Lung (tissue), 12 donors: ENCODE results near the gene SPIRE1. TPM values are rescaled to one million over a fixed set of nuclear protein-coding genes. Genes with fewer than 3 reads are reported as not detected.

Experiments
- ATAC-seq: fragments of 200-7000 bp; cut with Tn5 transposase; one replicate; pipeline ENCODE4 v1.9.1; 2020; ENCODE audit warnings: moderate number of reproducible peaks; ENCODE audit not compliant: insufficient read depth, low FRiP score
- DNase-seq, 3 donors: peaks; one replicate each; pipeline ENCODE4 v3.0.0-alpha.2; 2013 to 2017
- H3K27ac ChIP-seq, 2 donors: one replicate each; pipeline ENCODE4 v1.5.1; 2013; ENCODE audit warnings: mild to moderate bottlenecking in 2 of 2, moderate library complexity in 2 of 2, control low read depth in 1 of 2, inconsistent platforms in 1 of 2, low read depth in 1 of 2, low read length in 1 of 2
- H3K27me3 ChIP-seq, 3 donors: one replicate each; pipeline ENCODE4 v1.5.1; 2013; ENCODE audit warnings: low read length in 2 of 3; ENCODE audit not compliant: control insufficient read depth in 3 of 3, insufficient read depth in 3 of 3
- H3K36me3 ChIP-seq, 4 donors: one replicate each; pipeline ENCODE4 v1.5.1; 2013; ENCODE audit warnings: low read length in 4 of 4, mild to moderate bottlenecking in 1 of 4, moderate library complexity in 1 of 4; ENCODE audit not compliant: control insufficient read depth in 4 of 4, insufficient read depth in 4 of 4
- H3K4me1 ChIP-seq, 5 donors: one replicate each; pipeline ENCODE4 v1.5.1; 2013; ENCODE audit warnings: low read length in 5 of 5, mild to moderate bottlenecking in 2 of 5, moderate library complexity in 1 of 5; ENCODE audit not compliant: control insufficient read depth in 5 of 5, insufficient read depth in 5 of 5
- H3K4me3 ChIP-seq: one replicate; pipeline ENCODE4 v1.5.1; 2013; ENCODE audit warnings: mild to moderate bottlenecking, control low read depth, moderate library complexity
- H3K9ac ChIP-seq, 2 donors: one replicate each; pipeline ENCODE4 v1.5.1; 2013; ENCODE audit warnings: low read length in 2 of 2, control low read depth in 1 of 2; ENCODE audit not compliant: insufficient read depth in 1 of 2
- H3K9me3 ChIP-seq, 4 donors: one replicate each; pipeline ENCODE4 v1.5.1; 2013; ENCODE audit warnings: low read length in 3 of 4, mild to moderate bottlenecking in 1 of 4, moderate library complexity in 1 of 4; ENCODE audit not compliant: control insufficient read depth in 4 of 4, insufficient read depth in 3 of 4
- WGBS, 2 donors: extraction: QIAGEN DNeasy Blood & Tissue Kit; methylation state at CpG; one replicate each; pipeline ENCODE4 v1.1.7; 2013; 5-methylcytosine and 5-hydroxymethylcytosine counted together
- polyA plus RNA-seq, 2 donors: library from polyadenylated mRNA; stranded (reverse); fragments of 200-250 nt; gene quantifications; one replicate each; pipeline ENCODE4 v1.2.1, GENCODE V29; 2013
- total RNA-seq, 2 donors: library from RNA; depleted of rRNA in 1 of 2; stranded (reverse); fragments of >200 nt in 1 of 2; gene quantifications; one replicate each; pipeline ENCODE4 v1.2.1, GENCODE V29; 2014 to 2021
- TF ChIP-seq, protein P1 (sequence below): IDR thresholded peaks from 2 replicates; pipeline ENCODE4 v1.5.1; 2012; ENCODE audit warnings: mild to moderate bottlenecking; ENCODE audit errors: control extremely low read depth, extremely low read depth
- donor health status: control.
- donor health status: control.
- donor health status: Bipolar disorder and iron deficiency.
- donor health status: healthy.
- donor health status: DM: yes; HTN: yes; CAD: no.

SPIRE1 gene
- total and polyA plus RNA-seq, 4 donors = 8.7 to 34.0 (median 14.8) TPM

DNA sequence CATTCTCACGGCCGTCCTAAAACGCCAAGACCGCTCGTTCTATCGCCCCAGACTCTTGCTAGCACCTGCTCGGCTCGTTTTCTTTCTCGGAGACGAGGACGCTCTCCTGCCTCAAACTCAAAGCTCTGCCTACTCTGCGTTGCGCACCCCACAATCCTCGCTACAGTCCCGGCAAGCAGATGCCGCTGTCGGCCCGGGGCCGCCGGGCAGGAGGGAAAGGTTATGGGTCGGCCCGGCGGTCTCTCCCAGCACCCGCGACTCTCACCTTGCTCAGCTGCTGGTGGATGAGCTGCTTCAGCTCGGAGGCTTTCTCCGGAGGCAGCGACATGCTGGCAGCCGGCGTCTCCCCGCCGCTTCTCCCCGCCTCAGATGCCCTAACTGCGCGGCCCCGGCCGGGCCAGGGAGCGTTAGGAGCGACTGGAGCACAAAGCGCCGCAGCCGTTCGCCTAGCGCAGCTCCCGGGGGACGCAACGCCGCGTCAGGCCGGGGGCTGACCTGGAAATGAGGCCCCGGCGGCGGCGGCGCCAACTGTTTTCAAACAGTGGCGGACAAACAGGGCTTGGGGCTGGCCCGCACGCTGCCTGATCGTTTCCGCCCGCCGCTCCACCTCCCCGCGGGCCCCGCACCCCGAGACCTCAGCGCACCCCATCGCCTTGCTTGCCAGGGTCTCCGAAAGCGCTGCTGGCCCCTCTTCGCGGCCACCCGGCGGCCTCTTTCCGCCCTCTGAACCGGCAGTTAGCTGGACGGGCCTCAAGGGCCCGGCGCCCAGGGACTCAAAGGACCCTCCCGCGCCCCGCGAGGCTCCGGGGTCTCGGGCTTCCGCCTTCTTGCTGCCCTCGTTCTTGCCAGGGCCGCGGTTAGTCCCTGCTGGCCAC lies 44.6 kb upstream of the SPIRE1 start, which contains the start of the genes CEP76 and PSMG2:
CEP76 (minus strand) TSS at position 503 of the 875 bp plus-strand sequence; CDS start at position 328, 175 bp downstream.
PSMG2 (plus strand) TSS at position 822 of the 875 bp plus-strand sequence. CDS start 66 bp downstream, outside the sequence.
- 0% methylated on average over 74 to 89 of the region's 89 CpGs for WGBS, 2 donors
- ATAC-seq (peak; percentile 95), DNase-seq (peak; percentile 93)
- peaks cover 1 to 8% (median 7%) of the 10 kb centered on the region in 4 donors for H3K36me3 ChIP-seq
- TF ChIP-seq, protein P1, sequence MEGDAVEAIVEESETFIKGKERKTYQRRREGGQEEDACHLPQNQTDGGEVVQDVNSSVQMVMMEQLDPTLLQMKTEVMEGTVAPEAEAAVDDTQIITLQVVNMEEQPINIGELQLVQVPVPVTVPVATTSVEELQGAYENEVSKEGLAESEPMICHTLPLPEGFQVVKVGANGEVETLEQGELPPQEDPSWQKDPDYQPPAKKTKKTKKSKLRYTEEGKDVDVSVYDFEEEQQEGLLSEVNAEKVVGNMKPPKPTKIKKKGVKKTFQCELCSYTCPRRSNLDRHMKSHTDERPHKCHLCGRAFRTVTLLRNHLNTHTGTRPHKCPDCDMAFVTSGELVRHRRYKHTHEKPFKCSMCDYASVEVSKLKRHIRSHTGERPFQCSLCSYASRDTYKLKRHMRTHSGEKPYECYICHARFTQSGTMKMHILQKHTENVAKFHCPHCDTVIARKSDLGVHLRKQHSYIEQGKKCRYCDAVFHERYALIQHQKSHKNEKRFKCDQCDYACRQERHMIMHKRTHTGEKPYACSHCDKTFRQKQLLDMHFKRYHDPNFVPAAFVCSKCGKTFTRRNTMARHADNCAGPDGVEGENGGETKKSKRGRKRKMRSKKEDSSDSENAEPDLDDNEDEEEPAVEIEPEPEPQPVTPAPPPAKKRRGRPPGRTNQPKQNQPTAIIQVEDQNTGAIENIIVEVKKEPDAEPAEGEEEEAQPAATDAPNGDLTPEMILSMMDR = no peak
- peak within 1 kb of the TSS; percentile 96 to 100 for H3K27ac ChIP-seq
- no peaks in the 10 kb centered on the region for H3K27me3 ChIP-seq
- H3K9ac ChIP-seq = peak within 1 kb of the TSS; percentile 84 to 96
- no peaks in the 10 kb centered on the region for H3K9me3 ChIP-seq
- peak within 1 kb of the TSS; percentile 93 for H3K4me3 ChIP-seq
- H3K4me1 ChIP-seq = peaks cover 0 to 24% (median 10%) of the 10 kb centered on the region in 5 donors

DNA sequence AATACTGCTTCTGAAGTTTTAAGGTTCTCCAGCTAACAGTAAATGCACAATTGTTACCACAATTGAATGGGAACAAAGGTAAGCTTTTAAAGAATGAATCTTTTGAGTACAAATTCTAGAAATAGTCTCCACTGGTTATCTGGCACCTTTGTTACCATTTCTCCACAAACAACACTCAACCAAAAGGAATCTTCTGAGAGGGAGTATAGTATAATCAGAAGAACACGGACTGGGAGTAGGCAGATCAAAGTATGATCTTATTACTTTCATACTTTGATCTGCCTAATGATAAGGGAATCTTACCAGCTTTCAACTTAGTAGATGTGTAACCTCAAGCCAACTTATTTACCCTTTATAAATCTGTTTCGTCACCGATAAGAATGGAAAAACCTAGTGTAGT lies 43.3 kb upstream of the SPIRE1 start:
- ATAC-seq (no peak), DNase-seq (no peak)
- WGBS, 2 donors = 77 to 88% methylated on average over 3 of the region's 3 CpGs
- TF ChIP-seq, protein P1 = no peak
- peak overlapping the region in 1 of 2 donors; percentile 32 for H3K9ac ChIP-seq
- H3K9me3 ChIP-seq = no peaks in the 10 kb centered on the region
- no peak overlapping the region for H3K4me3 ChIP-seq
- peaks cover 0 to 9% (median 5%) of the 10 kb centered on the region in 4 donors for H3K36me3 ChIP-seq
- H3K27ac ChIP-seq = no peak overlapping the region
- no peaks in the 10 kb centered on the region for H3K27me3 ChIP-seq
- peaks cover 0 to 24% (median 10%) of the 10 kb centered on the region in 5 donors for H3K4me1 ChIP-seq

DNA sequence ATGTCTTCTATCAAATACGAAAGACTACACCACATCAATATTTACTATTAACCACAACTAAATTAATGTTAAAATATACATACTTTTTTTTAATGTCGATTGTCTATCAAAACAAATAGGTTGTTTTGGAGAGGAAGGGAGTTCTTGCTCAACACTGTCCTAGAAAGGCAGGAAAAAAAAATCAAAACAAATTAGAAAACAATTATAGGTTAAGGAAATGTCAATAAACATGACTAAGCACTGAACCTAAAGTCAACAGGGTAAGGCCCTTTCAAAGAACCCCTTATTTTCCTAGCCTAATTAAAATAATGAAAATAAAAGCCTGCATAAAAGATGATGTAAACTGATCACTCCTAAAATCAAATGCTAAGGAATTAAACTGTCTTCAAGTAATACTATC lies 41.8 kb upstream of the SPIRE1 start:
- ATAC-seq = no peak

More for the DNA sequence above, 41.8 kb upstream of the SPIRE1 start:
- H3K27ac ChIP-seq = no peak overlapping the region
- no peak overlapping the region for H3K4me3 ChIP-seq
- H3K27me3 ChIP-seq = no peaks in the 10 kb centered on the region
- H3K9me3 ChIP-seq = no peaks in the 10 kb centered on the region
- H3K4me1 ChIP-seq = peaks cover 0 to 24% (median 10%) of the 10 kb centered on the region in 5 donors
- TF ChIP-seq, protein P1 = no peak
- no peak for DNase-seq
- H3K9ac ChIP-seq = no peak overlapping the region
- peaks cover 0 to 9% (median 5%) of the 10 kb centered on the region in 4 donors for H3K36me3 ChIP-seq
- WGBS, 2 donors = 73 to 90% methylated on average over 2 of the region's 2 CpGs
